Neutrophil (primary cell): ENCODE measurements around the gene KRTAP9-6.

ENCODE experiments used
- H3K27ac ChIP-seq: fragments of 200-600 bp; sonication (generic); 2 replicates; pipeline ENCODE4 v1.5.1; 2016; ENCODE audit warnings: mild to moderate bottlenecking, moderate library complexity
- H3K27me3 ChIP-seq: fragments of 200-600 bp; sonication (generic); 2 replicates; pipeline ENCODE4 v1.6.0; 2016; ENCODE audit warnings: mild to moderate bottlenecking
- H3K36me3 ChIP-seq: fragments of 200-600 bp; sonication (generic); 2 replicates; pipeline ENCODE4 v1.5.1; 2017
- H3K4me1 ChIP-seq, 2 experiments: fragments of 200-600 bp in 1 of 2; sonication (generic) in 1 of 2; 1 replicate in 1 of 2; 2 replicates in 1 of 2; pipeline versions ENCODE4 v1.5.1 to v1.6.1; 2013 to 2016; ENCODE audit warnings: low read depth in 1 of 2, low read length in 1 of 2, mild to moderate bottlenecking in 1 of 2, moderate library complexity in 1 of 2; ENCODE audit not compliant: control insufficient read depth in 1 of 2, insufficient read depth in 1 of 2
- H3K4me3 ChIP-seq, 2 experiments: fragments of 200-600 bp in 1 of 2; sonication (generic) in 1 of 2; 1 replicate in 1 of 2; 2 replicates in 1 of 2; pipeline ENCODE4 v1.5.1; 2013 to 2016; ENCODE audit warnings: low read depth in 1 of 2, low read length in 1 of 2, mild to moderate bottlenecking in 1 of 2, moderate library complexity in 1 of 2
- H3K9me3 ChIP-seq: fragments of 200-600 bp; sonication (generic); 2 replicates; pipeline ENCODE4 v1.5.1; 2016
- TF ChIP-seq, protein P1 (sequence below): fragments of 200-600 bp; sonication (generic); IDR thresholded peaks from 2 replicates; pipeline ENCODE4 v1.5.1; 2016; ENCODE audit warnings: antibody characterized with exemption

KRTAP9-6 gene

DNA sequence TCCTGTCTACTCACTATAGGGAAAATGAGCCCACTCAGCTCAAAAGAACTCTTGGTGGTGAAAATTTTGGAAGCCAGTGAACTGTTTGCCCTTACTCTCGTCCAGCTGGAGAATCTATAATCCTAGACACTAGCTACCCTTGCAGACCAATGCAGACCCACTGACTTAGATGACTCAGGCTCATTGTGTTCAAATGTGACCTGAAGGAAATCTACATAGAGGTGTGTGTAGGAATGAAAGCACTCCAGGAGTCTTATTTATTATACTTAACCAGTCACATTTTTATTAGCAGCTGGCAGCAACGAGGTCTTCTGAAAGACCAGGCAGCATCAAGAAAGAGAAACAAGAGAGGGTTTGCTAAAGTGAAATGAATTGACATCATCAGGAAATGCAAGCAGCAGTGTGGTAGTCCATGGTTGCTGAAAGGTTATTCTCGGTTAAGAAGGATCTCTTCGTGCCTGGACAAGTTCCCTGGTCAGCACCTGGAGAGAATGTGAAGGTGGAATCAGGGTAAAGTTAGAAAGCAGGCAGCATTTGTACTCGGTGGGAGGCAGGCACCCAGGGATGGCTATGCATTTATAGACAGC lies 36.1 kb downstream of the KRTAP9-6 start:
- TF ChIP-seq, protein P1, sequence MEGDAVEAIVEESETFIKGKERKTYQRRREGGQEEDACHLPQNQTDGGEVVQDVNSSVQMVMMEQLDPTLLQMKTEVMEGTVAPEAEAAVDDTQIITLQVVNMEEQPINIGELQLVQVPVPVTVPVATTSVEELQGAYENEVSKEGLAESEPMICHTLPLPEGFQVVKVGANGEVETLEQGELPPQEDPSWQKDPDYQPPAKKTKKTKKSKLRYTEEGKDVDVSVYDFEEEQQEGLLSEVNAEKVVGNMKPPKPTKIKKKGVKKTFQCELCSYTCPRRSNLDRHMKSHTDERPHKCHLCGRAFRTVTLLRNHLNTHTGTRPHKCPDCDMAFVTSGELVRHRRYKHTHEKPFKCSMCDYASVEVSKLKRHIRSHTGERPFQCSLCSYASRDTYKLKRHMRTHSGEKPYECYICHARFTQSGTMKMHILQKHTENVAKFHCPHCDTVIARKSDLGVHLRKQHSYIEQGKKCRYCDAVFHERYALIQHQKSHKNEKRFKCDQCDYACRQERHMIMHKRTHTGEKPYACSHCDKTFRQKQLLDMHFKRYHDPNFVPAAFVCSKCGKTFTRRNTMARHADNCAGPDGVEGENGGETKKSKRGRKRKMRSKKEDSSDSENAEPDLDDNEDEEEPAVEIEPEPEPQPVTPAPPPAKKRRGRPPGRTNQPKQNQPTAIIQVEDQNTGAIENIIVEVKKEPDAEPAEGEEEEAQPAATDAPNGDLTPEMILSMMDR = no peak
- no peaks in the 10 kb centered on the region for H3K9me3 ChIP-seq
- no peaks in the 10 kb centered on the region for H3K27me3 ChIP-seq
- no peak overlapping the region for H3K27ac ChIP-seq
- no peaks in the 10 kb centered on the region for H3K36me3 ChIP-seq
- H3K4me3 ChIP-seq = no peak overlapping the region
- peaks cover 12 to 22% of the 10 kb centered on the region in 2 experiments for H3K4me1 ChIP-seq

DNA sequence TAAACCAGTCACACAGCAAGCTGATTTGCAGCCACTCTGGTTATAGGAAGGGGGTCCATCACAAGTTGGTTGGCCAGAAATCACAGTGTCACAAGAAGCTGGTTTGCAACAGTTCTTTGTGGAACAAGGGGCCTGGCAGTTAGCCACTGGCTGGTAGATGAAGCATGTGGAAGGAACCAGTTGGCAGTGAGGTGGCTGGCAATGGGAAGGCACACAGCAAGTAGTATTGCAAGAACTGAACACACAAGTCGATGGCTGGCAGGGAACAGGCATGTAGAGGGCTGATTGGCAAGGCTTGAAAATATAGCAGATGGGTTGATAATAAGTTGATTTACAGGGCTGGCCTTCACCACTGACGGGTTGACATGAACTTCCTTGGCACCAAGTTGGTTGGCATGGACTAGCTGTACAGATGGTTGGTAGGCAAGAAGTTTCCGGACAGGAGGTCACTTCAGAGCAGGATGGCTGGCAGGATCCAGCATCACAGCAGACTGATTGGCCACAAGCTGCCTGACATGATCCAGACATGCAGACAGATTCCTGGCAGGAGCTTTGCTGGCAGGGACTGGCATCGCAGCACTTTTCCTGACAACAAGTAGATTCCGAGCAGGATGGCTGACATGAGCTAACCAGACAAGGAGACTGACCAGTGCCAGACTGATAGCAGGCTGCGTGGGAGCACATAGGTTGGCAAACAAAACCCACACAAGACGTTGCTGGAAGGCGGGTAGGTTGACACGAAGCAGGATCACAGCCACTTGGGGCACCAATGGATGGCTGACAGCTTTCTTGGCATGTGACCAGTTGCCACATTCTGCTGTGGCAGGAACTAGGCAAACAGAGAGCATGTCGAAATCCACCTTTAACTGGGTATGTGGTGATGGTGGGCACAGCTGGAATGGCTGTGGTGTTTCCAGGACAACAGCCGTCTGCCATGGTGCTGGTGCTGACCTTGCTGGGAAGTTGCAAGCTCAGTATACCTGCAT lies 37.0 kb downstream of the KRTAP9-6 start, which contains the start of gene KRTAP29-1:
TSS of gene KRTAP29-1 (minus strand) at position 936 of the 986 bp plus-strand sequence. CDS start at position 936, 0 bp downstream.
- no peak within 1 kb of the TSS for H3K27ac ChIP-seq
- no peaks in the 10 kb centered on the region for H3K9me3 ChIP-seq
- H3K4me3 ChIP-seq = no peak within 1 kb of the TSS
- TF ChIP-seq, protein P1 = no peak
- H3K27me3 ChIP-seq = no peaks in the 10 kb centered on the region
- H3K36me3 ChIP-seq = no peaks in the 10 kb centered on the region
- H3K4me1 ChIP-seq = peaks cover 21 to 26% of the 10 kb centered on the region in 2 experiments

DNA sequence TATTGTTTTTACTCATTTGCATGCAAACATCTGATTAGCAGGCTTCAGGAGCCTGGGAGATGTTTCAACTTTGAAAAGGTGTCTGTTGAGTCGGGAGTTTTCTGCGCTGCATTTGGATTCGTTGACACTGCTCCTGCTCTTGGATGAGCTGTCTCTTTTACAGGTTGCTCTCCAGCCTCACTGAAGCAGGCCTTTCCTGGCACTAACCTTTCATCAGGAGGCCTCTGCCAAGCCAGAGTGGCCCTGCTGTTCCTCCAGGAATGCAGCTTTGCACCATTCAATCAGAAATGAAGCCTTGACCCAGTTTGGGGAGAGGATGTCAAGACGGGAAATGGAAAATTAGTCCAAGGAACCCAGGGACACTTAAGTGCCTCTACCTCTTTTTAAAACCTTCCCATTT lies 37.8 kb downstream of the KRTAP9-6 start:
- H3K27me3 ChIP-seq = no peaks in the 10 kb centered on the region
- H3K27ac ChIP-seq = no peak overlapping the region
- no peaks in the 10 kb centered on the region for H3K36me3 ChIP-seq
- TF ChIP-seq, protein P1 = no peak
- H3K4me3 ChIP-seq = no peak overlapping the region
- no peaks in the 10 kb centered on the region for H3K9me3 ChIP-seq
- peaks cover 28 to 33% of the 10 kb centered on the region in 2 experiments for H3K4me1 ChIP-seq

DNA sequence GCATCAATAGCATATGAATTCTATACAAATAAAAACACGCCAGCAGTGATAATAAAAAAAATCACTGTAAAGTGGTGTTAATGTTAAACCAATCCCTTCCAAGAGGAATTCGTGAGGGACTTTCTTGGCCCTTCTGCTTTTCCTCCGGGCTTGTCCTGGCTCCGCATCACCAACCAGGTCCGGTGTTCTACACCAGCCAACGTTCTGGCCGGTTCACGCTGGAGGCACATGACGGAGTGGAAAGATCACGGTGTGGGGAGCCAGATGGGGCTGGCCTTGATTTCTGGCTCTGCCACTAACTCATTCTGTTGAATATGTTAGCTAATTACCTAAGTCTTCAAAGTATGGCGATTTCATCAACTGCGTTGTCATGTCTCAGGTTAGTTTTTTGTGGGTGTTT lies 38.9 kb downstream of the KRTAP9-6 start:
- H3K27me3 ChIP-seq = no peaks in the 10 kb centered on the region
- TF ChIP-seq, protein P1 = no peak
- no peak overlapping the region for H3K4me3 ChIP-seq
- no peaks in the 10 kb centered on the region for H3K9me3 ChIP-seq
- no peak overlapping the region for H3K27ac ChIP-seq
- H3K4me1 ChIP-seq = peaks cover 39 to 44% of the 10 kb centered on the region in 2 experiments
- no peaks in the 10 kb centered on the region for H3K36me3 ChIP-seq

DNA sequence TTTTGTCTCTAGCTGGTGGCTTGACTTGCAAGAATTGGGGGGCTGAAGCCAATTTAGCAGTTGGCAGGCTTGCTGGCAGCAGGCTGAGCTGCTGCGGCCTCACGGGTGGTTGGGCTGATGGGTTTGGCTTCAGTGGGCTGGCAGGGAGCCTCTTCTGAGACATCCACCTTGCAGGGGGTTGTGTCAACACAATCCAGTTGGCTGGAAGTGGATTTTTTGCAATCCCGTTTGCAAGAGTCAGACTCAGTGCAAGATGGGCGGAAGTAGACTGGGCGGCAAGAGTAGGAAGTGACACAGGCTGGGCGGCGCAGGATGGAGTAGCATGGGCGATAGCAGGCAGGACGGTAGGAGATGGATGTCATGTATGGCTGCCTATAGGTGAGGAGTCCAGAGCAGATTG lies 42.5 kb downstream of the KRTAP9-6 start:
- peak overlapping the region; percentile 68 to 69 for H3K4me3 ChIP-seq
- TF ChIP-seq, protein P1 = no peak
- no peaks in the 10 kb centered on the region for H3K27me3 ChIP-seq
- H3K4me1 ChIP-seq = peaks cover 37 to 39% of the 10 kb centered on the region in 2 experiments
- peak overlapping the region; percentile 91 for H3K27ac ChIP-seq
- H3K9me3 ChIP-seq = no peaks in the 10 kb centered on the region
- H3K36me3 ChIP-seq = no peaks in the 10 kb centered on the region
